ENCODE measurements around the gene CTDP1.

CTDP1 gene

DNA sequence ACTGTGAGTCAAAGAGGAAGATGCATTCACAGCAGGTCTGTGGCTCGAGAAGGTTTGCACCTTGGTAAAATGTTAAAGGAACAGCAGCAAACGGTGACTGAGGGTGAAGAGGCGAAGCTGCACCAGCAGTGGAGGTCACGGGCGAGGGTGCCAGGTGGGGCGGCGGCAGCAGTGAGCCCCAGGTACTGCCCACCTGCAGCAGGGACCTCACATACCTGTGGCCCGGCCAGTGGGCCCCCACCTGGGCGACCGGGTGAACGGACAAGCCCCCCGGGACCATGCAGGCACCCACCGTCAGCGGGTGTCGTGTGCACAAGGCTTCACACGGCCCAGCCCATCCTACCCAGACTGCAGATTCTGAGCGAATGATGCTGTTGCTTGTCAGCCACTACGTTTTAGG is 94.5 kb downstream of the CTDP1 start:
- in situ Hi-C loops (cut with HindIII; ENCODE audit: low sequenced_read_pairs): no loop called here

DNA sequence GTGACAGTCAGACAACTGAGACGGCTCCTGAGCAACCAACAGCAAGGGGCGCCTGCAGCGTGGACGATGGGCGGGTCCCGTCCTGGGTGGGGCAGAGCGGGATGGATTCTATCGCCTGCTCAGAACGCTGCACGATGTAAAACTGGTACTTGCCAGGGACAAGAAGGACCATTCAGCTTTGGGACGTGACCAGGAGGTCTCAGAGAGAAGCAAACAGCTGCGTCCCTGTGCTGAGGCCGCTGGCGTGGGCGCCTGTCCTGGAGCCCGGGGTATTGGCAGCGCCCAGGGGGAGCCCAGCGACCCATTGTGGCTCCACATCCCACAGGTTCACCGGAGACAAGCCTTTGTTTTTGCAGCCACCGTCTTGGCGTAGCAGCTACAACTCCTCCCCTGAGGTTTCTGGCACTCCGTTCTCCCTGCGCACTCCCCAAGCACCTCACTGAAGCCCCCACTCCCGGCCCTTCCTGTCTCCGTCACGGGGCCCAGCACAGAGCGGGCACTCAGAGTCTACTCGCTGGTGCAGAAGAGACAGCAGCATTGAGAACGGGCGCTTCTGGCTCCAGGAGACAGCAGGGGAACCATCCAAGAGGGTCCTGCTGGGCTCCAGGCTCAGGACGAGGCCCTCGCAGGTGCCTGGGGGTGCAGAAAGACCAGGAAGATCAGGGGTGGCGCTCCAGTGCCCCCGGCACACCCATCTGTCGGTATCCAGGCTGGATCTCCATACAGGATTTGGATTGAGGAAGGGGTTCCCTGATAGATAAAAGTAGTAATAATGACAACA is 96.0 kb downstream of the CTDP1 start:
- in situ Hi-C loops (cut with HindIII; ENCODE audit: low sequenced_read_pairs): no loop called here

DNA sequence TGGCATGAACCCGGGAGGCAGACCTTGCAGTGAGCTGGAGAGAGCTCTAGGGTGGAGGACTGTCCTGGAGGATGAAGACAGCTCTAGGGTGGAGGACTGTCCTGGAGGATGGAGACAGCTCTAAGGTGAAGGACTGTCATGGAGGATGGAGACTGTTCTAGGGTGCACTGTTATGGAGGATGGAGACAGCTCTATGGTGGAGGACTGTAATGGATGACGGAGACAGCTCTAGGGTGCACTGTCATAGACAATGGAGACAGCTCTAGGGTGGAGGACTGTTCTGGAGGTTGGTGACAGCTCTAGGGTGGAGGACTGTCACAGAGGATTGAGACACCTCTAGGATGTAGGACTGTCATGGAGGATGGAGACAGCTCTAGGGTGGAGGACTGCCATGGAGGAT is 97.1 kb downstream of the CTDP1 start:
- in situ Hi-C loops (cut with HindIII; ENCODE audit: low sequenced_read_pairs): no loop called here

DNA sequence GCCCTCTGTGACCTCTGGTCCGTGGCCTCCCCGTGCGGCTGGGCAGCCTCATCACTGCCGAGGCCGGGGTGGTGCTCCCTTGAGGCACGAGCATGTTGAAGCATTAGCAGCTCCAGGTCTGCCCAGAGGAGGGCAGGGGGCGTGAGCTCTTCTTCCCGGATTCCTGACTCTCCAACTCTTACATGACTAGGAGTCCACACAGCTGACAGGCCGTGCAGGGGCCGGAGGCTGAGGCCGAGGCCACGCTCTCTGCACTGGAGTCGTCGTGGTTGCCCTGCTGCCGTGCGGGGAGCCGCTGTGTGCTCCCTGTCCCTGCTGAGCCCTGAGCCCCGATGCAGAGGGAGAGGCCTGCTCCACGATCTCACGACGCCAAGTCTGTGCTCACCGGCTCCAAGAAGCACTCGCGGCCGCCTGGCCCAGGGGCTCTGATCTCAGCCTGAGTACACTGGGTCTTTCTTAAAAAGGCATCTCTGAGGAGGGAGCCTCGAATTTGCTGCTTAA is 98.7 kb downstream of the CTDP1 start:
- in situ Hi-C loops (cut with HindIII; ENCODE audit: low sequenced_read_pairs): no loop called here

DNA sequence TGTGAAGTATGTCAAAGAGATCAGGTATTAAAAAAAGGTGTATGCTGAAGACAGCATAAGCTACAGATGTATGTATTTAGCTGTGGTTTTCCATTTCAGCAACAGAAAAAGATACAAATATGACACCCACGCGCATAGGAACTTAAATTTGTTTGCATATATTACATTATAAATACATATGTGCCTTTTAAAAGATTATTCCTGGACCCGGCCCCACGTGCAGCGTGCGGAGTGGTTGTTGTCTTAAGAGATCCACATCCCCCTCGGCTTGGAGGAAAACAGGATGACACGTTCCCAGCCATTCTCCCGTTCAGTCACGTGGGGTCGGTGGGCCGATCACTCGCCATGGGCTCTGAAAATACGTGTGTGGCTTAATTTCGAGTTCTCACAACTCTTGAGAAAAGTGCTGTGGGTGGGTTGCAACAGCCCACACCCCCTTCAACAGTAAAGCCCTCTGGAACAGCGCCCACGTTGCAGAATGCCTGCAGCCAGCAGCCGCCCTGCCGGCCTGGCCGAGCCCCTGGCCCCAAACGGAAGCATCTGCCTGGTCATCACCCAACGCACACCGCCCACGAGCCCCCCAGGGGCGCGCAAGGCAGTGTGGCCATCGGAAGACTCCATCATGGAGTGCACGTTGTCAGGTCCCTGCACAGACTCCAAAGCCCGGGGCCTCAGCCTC is 99.6 kb downstream of the CTDP1 start:
- in situ Hi-C loops (cut with HindIII; ENCODE audit: low sequenced_read_pairs): no loop called here

DNA sequence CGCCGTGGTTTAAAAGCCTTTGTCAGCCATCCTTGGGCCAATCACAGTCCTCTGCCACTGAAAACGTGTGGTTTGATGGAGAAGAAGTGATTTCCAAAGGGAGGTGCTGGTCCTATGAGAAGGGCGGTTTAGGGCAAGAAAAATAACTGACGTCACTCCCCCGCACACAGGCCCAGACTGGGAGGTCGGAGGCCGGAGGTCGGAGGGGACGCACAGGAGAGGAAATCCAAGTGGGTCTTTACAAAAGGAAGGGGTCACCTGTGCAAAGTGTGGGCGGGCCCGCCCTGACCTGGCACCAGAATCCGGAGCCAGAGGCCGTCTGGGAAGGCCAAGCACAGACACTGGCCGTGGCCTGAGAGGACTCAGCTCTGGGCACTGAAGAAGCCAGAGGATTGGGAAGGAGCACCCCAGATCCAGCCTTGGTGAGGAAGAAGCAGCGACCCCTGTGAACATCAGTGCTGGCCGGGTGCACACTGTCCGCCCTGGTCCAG is 100.1 kb downstream of the CTDP1 start:
- in situ Hi-C loops (cut with HindIII; ENCODE audit: low sequenced_read_pairs): no loop called here

DNA sequence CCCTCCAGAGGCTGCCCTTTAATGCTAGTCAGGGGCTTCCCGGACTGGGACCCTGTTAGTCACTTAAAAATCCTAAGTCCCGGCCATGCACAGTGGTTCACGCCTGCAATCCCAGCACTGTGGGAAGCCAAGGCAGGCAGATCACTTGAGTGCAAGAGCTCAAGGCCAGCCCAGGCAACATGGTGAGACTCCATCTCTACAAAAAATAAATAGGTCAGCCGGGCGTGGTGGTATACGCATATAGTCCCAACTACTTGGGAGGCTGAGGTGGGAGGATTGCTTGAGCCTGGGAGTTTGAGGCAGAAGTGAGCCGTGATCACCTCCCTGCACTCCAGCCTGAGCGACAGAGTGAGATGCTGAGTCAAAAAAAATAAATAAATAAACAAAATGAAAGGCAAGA is 100.9 kb downstream of the CTDP1 start:
- in situ Hi-C loops (cut with HindIII; ENCODE audit: low sequenced_read_pairs): no loop called here

DNA sequence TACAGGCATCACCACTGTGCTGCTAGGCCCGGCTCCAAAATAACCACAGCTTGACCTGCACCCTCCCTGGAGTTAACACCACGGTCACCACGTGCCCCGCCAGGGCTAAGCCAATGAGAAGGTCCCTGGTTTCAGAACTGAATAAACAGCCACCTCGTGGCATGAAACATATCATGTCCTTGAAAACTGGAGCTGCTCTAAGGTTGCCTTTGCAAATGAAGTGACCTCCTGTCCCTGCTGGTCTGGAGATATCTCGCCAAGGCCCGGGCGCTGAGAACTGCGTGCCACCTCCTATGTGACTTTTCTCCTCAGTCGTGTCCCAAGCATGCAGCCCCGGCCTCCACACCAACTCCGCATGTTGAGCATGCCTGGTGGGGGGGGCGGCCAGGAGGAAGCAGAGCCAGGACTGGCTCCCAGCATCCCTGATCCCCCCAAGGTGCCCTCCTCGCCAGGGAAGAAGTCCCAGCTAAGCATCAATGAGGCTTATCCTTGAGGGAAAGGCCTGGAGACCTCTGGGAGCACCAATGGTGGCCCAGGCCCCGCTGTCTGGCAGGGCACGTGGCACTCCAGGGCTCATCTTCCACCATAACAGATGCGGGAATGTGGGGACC is 101.8 kb downstream of the CTDP1 start:
- in situ Hi-C loops (cut with HindIII; ENCODE audit: low sequenced_read_pairs): no loop called here

DNA sequence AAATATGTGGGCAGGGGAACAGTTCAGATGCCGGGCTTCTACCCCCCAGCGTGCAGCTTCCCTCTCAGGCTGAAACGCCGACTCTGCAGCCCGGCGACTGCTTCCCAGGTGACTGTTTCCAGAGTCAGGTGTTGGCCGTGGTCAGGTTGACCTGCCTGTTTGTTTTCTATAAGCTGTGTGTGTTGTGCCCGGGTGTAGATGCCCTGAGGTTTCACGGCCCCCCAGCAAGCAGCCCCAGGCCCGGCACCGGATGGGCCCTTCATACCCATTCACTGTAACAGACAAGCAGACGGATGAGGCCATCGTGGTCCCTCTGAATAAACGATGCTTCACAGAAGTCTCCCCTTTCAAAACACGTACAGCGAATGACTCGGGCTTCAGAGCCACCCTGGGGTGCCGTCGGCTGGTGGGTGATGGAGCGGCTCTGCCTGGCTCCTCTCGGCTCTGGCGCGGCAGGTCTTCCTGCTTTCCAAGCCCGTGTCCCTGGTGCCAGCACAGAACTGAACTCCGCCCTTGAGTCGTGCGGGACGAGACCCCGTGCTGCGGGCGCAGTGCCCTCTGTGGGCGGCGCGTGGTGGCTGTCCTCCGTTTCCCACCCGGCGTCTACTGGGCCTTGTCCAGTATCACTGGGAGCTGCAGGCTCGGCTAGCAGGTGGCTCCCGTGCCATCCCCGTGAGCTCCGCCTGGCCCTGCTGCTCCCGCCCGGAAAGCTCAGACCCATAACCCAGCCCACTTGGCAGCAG is 103.1 kb downstream of the CTDP1 start:
- in situ Hi-C loops (cut with HindIII; ENCODE audit: low sequenced_read_pairs): no loop called here

DNA sequence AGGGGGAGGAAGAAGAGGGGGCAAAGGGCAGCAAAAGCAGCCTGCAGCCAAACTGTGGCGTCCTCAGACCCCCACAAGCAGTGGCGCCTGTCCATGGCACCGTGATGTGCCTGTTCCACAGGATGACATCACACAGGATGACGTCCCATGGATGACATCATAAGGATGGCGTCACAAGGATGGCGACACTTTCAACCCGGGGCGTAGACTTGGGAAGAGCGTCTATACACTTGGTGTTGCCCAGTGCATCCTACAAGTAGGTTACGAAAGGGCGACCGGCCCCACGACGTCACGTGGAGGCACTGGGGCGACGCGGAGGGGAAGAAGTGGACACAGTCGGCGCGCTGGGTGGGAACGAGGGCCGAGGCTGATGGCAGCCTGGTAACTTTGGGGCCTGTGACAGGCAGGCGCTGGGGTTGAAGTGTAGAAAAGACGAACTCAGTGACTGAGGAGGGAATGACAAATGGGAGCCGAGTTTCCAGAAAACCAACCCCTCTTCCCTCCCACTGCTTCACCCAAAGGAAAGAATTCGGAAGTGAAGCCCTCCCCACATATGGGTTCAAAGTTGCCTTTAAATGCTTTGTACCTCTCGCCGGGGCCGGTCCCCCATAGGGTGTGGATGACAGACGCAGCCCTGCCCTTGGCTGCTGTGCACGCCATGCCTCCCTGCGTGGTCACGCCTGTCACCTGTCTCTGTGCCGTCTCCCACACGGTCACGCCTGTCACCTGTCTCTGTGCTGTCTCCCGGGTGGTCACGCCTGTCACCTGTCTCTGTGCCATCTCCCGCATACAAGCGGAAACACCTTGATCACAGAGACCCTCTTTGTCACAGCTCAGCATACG is 104.7 kb downstream of the CTDP1 start:
- in situ Hi-C loops (cut with HindIII; ENCODE audit: low sequenced_read_pairs): no loop called here

DNA sequence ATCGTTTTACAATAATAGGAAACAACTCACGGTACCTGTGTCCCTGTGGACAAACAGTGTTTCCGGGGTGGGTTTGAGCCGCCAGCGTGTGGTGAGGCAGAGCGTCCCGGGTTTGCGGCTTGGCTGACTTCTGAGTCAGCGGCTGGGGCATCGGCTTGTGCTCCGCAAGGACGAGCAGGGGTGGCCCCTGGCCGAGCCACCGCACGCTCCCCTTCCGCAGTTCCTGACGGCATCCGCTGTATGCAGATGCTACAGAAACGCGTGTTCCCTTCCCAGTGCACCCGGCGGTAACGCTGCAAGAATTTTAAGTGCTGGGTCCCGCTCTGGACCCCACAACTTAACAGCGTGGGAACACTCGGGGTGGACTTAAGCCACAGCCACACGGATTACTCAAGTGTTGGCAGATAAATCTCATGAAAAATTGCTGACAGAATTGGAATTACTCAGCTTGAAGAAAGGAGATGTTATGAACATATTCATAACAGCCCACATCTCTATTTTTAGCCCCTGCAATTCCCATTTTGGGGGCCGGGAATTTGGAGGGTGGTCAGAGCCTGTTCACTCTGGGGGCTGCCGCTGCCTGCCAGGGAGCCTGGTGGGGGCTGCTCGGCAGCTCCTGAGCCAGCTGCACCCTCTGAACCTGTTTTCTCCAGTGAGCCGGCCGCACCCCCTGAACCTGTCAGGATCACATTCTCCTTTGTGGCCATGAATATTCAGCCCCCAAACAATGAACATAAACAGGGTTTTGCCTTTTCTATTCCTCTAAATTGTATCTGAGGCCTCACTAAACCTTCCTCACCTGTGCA is 105.6 kb downstream of the CTDP1 start:
- in situ Hi-C loops (cut with HindIII; ENCODE audit: low sequenced_read_pairs): no loop called here

DNA sequence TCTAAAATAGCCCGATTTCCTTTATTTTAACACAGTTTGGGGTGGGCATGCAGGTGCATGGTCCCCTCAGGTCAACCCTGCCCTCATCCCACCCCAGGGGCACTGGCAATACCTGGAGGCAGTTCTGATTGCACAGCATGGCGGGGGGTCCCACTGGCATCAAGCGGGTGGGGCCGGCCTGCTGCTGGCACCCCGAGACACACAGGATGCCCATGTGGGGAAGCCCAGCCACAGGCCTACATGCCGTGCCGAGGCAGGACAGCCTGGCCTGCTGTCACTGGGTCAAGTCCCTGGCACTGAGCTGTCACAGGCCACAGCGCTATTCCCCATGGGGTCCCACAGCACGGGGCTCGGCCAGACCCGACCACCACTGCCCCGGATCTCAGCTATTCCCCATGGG is 106.2 kb downstream of the CTDP1 start:
- in situ Hi-C loops (cut with HindIII; ENCODE audit: low sequenced_read_pairs): no loop called here

DNA sequence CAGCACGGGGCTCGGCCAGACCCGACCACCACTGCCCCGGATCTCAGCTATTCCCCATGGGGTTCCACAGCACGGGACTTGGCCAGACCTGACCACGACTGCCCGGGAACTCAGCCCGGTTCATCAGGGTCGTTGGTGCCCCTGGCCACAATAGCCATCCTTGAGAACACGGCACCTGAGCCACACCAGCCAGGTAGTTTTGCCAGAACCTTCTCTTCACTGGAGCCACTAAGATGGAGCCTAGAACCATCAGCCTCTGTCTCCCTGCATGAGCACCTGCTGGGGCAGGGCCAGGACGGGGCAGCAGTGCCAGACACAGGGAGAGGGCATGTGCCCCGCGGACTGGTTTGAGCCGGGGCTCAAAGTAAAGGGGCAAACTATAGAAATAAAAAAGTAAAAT is 106.7 kb downstream of the CTDP1 start:
- in situ Hi-C loops (cut with HindIII; ENCODE audit: low sequenced_read_pairs): no loop called here

DNA sequence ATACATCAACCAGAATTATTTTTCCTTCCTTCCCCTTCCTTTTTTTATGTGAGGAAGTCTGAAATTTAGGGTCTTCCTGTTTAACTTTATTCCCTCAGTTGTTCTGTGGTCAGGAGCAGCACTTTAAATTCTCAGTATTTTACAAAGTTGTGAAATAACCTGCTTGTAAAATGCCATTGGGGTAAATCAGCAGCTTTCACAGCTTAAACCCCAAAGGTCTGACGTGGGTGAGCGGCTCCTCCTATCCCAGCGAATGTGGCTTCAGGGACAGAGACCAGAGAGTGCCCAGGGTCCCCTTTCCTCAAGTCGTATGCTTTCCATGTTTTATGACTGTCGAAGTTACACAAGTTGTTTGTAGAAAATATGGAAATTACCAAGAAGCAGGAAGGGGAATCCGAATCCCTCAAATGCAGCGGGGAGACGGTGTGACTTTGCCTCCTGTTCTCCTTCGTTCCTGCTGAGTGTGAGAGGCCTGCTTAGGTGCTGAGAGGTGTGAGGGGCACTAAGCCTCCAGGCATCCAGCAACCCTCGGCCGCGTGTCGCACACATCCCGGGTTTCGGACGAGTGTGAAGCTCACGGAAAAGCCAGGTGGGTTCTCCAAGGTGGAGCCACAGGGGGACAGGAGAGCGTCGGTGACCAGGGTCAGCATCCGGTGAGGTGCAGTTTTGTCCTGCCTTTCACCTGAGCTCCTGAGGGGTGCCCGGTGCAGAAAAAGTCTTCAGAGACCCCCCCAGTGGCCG is 107.4 kb downstream of the CTDP1 start:
- in situ Hi-C loops (cut with HindIII; ENCODE audit: low sequenced_read_pairs): no loop called here

DNA sequence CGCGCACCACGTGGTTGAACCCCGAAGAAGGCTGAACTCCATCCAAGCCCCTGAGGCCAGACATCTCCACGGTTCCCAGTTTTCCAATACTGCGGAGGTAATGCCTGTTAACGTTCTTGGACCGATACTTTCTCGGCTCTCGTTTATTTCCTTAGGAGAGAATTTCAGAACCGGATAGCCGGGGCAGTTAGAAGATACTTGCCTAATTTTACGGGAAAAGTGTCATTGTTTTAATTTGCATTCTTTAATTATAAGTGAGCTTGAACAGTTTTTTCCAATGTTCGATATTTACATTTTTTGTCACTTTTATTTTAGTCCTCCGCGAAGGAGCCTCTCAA is 107.9 kb downstream of the CTDP1 start:
- in situ Hi-C loops (cut with HindIII; ENCODE audit: low sequenced_read_pairs): no loop called here

DNA sequence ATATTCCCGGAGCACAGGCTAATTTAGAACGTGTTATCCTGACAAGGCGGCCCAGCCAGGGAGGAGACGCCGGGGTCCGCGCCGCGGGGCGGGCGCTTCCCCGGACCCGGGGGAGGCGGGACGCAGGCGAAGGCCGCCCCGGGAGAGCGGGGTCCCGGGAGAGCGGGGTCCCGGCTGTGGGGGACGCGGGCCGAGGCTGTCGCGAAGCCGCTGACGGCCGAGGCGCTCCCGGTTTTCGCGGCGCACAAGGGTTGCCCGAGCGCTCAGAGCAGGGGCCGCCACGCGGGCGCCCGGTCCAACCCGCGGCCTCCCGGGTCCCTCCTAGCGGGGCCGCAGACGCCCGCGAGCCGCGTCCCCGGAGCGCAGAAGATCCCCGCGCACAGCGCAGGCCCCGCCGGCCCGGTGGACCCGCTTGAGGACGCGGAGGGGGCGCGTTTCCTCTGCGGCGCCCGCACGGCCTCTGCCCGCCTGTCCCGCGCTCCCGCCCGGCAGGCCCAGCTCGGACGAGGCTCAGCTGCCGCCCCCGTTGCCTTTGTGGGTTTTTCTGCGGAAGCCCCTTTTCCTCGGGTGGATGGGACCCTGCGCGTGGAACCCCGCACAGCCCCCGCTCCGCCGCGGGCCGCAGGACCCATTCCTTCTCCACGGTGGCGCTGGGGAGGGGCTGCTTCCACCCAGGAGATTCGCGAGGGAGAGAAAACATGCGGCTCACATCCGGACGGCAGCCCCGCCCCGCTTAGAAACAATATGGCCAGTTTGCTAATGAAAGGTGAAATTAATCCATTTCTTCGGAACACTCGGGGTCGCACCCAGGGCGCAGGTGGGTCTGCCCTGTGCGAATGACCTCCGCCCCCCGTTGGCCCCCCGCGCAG is 108.5 kb downstream of the CTDP1 start:
- in situ Hi-C loops (cut with HindIII; ENCODE audit: low sequenced_read_pairs): no loop called here

DNA sequence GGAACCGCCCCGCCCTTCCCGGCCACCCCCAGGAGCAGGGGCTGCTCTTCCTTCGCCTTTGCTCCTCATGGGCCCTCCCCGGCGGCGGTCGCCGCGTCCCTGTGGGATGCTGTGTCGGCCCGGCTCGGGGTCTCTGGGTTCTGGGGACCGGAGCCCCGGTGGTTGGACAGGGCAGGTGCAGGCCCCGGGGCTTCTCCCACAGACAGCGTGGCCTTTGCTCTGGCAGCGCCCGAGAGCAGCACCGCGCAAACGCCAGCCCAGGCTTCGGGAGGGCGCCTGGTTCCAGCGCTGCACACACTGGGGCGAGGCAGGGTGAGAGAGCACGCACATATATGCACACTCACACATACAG is 109.1 kb downstream of the CTDP1 start:
- in situ Hi-C loops (cut with HindIII; ENCODE audit: low sequenced_read_pairs): no loop called here

Measured in endothelial cell of hepatic sinusoid (primary cell).